ENCODE results near the gene THY1. TPM values are rescaled to one million over a fixed set of nuclear protein-coding genes. Genes with fewer than 3 reads are reported as not detected.

THY1 gene
- total and polyA plus RNA-seq, 2 of the 8 experiments (the other 6 are each of a cell fraction or from before 2014, with no cell fraction given): 286 to 2,479 TPM

- TF ChIP-seq CTCF (IDR thresholded peaks at IDR 0.05; ENCODE audit: control extremely low read depth in 1 of 3, insufficient read depth in 1 of 3, low read depth in 1 of 3, low read length in 3 of 3): no peak
- peak in 1 of 2 experiments; percentile 37; a peak in 1 of 3 replicates for TF ChIP-seq POLR2A (IDR thresholded peaks at IDR 0.05; ENCODE audit: control extremely low read depth in 1 of 2, low read depth in 2 of 2, low read length in 2 of 2)
- 0 out of 2 replicates have a peak, but pooled peaks have one; percentile 25 for TF ChIP-seq CREB1 (IDR thresholded peaks at IDR 0.05)
- TF ChIP-seq SP2 (IDR thresholded peaks at IDR 0.05; ENCODE audit: low read length): no peak
- peak in 1 of 2 experiments; percentile 52; a peak in 2 of 4 replicates for TF ChIP-seq SIN3A (conservative IDR thresholded peaks at IDR 0.05 in 1 of 2, IDR thresholded peaks at IDR 0.05 in 1 of 2; ENCODE audit: low read depth in 1 of 2, low read length in 2 of 2)
These were observed 797 bp downstream of the THY1 start (continued) for GRCh38 chr11:119421941-119422808.
